Neural cell (in vitro differentiated cells): ENCODE measurements around the gene RABGGTA.

ENCODE experiments used
- POLR2AphosphoS5 ChIP-seq: IDR thresholded peaks from 2 replicates; pipeline ENCODE4 v1.6.1; 2012
- RAD21 ChIP-seq: fragments of 450-650 bp; conservative IDR thresholded peaks from 2 replicates; pipeline ENCODE4 v1.6.1; 2014; ENCODE audit warnings: antibody characterized with exemption, mild to moderate bottlenecking, moderate library complexity
- TF ChIP-seq, protein P1 (sequence below): fragments of 450-650 bp; IDR thresholded peaks from 2 replicates; pipeline ENCODE4 v1.5.1; 2014; ENCODE audit warnings: antibody characterized with exemption, mild to moderate bottlenecking, moderate library complexity; ENCODE audit not compliant: poor library complexity, severe bottlenecking
- TF ChIP-seq, protein P2 (sequence below): IDR thresholded peaks from 2 replicates; pipeline ENCODE4 v1.6.1; 2012; ENCODE audit warnings: borderline replicate concordance

DNA sequence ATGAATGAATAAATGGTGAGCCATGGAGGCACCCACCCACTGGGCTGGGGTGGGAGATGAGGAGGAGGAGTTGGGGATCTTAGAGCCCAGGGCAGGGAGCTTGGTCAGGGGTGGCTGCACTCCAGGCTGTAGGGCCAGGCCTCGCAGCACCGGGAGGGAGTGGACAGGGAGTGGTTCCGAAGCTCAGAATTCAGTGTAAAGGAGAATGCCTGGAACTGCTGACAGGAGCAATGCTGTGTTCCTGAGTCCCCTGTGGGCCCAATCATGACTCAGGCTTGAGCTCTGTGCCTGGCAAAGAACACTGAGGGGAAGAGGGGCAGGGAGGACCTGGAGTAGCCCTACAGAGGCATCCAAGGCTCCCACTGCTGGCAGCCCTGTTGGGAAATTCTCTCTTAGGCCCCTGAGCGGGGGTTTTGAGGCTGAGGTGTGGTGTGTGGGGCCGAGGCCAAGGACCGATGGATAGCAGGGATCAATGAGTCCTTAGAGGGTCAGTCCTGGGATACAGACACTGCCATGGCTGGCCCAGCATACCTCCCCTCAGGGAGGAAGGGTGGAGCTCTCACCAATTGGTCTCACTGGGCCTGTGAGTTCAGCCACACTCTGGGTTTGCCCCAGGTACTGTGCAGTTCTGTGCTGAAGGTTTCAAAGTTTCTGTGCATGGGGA, 9.5 kb upstream of the RABGGTA start:
- TF ChIP-seq POLR2AphosphoS5 (no peak), RAD21 (no peak)
- TF ChIP-seq, protein P1, sequence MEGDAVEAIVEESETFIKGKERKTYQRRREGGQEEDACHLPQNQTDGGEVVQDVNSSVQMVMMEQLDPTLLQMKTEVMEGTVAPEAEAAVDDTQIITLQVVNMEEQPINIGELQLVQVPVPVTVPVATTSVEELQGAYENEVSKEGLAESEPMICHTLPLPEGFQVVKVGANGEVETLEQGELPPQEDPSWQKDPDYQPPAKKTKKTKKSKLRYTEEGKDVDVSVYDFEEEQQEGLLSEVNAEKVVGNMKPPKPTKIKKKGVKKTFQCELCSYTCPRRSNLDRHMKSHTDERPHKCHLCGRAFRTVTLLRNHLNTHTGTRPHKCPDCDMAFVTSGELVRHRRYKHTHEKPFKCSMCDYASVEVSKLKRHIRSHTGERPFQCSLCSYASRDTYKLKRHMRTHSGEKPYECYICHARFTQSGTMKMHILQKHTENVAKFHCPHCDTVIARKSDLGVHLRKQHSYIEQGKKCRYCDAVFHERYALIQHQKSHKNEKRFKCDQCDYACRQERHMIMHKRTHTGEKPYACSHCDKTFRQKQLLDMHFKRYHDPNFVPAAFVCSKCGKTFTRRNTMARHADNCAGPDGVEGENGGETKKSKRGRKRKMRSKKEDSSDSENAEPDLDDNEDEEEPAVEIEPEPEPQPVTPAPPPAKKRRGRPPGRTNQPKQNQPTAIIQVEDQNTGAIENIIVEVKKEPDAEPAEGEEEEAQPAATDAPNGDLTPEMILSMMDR = no peak
- TF ChIP-seq, protein P2, sequence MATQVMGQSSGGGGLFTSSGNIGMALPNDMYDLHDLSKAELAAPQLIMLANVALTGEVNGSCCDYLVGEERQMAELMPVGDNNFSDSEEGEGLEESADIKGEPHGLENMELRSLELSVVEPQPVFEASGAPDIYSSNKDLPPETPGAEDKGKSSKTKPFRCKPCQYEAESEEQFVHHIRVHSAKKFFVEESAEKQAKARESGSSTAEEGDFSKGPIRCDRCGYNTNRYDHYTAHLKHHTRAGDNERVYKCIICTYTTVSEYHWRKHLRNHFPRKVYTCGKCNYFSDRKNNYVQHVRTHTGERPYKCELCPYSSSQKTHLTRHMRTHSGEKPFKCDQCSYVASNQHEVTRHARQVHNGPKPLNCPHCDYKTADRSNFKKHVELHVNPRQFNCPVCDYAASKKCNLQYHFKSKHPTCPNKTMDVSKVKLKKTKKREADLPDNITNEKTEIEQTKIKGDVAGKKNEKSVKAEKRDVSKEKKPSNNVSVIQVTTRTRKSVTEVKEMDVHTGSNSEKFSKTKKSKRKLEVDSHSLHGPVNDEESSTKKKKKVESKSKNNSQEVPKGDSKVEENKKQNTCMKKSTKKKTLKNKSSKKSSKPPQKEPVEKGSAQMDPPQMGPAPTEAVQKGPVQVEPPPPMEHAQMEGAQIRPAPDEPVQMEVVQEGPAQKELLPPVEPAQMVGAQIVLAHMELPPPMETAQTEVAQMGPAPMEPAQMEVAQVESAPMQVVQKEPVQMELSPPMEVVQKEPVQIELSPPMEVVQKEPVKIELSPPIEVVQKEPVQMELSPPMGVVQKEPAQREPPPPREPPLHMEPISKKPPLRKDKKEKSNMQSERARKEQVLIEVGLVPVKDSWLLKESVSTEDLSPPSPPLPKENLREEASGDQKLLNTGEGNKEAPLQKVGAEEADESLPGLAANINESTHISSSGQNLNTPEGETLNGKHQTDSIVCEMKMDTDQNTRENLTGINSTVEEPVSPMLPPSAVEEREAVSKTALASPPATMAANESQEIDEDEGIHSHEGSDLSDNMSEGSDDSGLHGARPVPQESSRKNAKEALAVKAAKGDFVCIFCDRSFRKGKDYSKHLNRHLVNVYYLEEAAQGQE = no peak
